T-cell (primary cell): ENCODE results near the gene TMEM247. TPM values are rescaled to one million over a fixed set of nuclear protein-coding genes. Genes with fewer than 3 reads are reported as not detected.

Source experiments
- ATAC-seq, 4 experiments: fragments of 200-7000 bp in 3 of 4; fragments of 150-1000 bp in 1 of 4; cut with Tn5 transposase; replicated peaks in 1 of 4; 1 replicate in 3 of 4; 2 replicates in 1 of 4; pipeline ENCODE4 v1.10.0; 2021; ENCODE audit warnings: moderate library complexity in 3 of 4, mild to moderate bottlenecking in 2 of 4, moderate number of reproducible peaks in 1 of 4
- CTCF ChIA-PET, 2 donors: fragments of 300-600 bp; sonication (Branson Sonifier 250); formaldehyde crosslinking; loops; one replicate each; lab custom pipeline; 2022; ENCODE audit warnings: antibody characterized with exemption in 2 of 2; lab: Charles Lee
- POLR2A ChIA-PET, 2 donors: fragments of 300-600 bp; sonication (Branson Sonifier 250); formaldehyde crosslinking; loops; one replicate each; lab custom pipeline; 2022; ENCODE audit warnings: antibody characterized with exemption in 2 of 2; lab: Charles Lee
- DNase-seq, 35 experiments: peaks; one replicate each; pipeline versions ENCODE4 v3.0.0 to v3.0.0-alpha.2; 2013 to 2023
- H3K27ac ChIP-seq: one replicate; pipeline ENCODE4 v1.5.1; 2013; ENCODE audit warnings: low read length
- H3K27me3 ChIP-seq, 2 experiments: replicated peaks in 1 of 2; 1 replicate in 1 of 2; 2 replicates in 1 of 2; pipeline versions ENCODE4 v1.6.1 to v1.7.0; 2013; ENCODE audit warnings: low read length in 1 of 2, mixed read lengths in 1 of 2; ENCODE audit not compliant: control insufficient read depth in 2 of 2, insufficient read depth in 2 of 2; ENCODE audit errors: extremely low read depth in 1 of 2
- H3K36me3 ChIP-seq, 2 donors: 1 replicate in 1 of 2; 2 replicates in 1 of 2; pipeline versions ENCODE4 v1.6.1 to v1.7.0; 2013; ENCODE audit warnings: low read length in 1 of 2; ENCODE audit not compliant: control insufficient read depth in 2 of 2, insufficient read depth in 1 of 2; ENCODE audit errors: extremely low read depth in 1 of 2
- H3K4me1 ChIP-seq, 2 experiments: 1 replicate in 1 of 2; 2 replicates in 1 of 2; pipeline versions ENCODE4 v1.6.1 to v1.7.0; 2013; ENCODE audit warnings: low read length in 2 of 2, mixed read lengths in 1 of 2; ENCODE audit not compliant: insufficient read depth in 2 of 2, control insufficient read depth in 1 of 2; ENCODE audit errors: extremely low read depth in 1 of 2
- H3K4me3 ChIP-seq, 2 donors: 1 replicate in 1 of 2; 2 replicates in 1 of 2; pipeline versions ENCODE4 v1.5.1 to v1.7.0; 2013; ENCODE audit warnings: mild to moderate bottlenecking in 2 of 2, low read length in 1 of 2, moderate library complexity in 1 of 2; ENCODE audit not compliant: control insufficient read depth in 1 of 2; ENCODE audit errors: extremely low read depth in 1 of 2
- H3K9me3 ChIP-seq: 2 replicates; pipeline ENCODE4 v1.7.0; 2013
- H3K27ac Mint-ChIP-seq, 2 donors: one replicate each; pipeline ENCODE4 v1.8.0; 2020 to 2021; ENCODE audit warnings: mild to moderate bottlenecking in 2 of 2, mixed read lengths in 2 of 2
- H3K27me3 Mint-ChIP-seq, 2 donors: one replicate each; pipeline ENCODE4 v1.8.0; 2021 to 2022; ENCODE audit warnings: mixed read lengths in 2 of 2
- H3K36me3 Mint-ChIP-seq: one replicate; pipeline ENCODE4 v1.8.0; 2021; ENCODE audit warnings: mixed read lengths
- H3K4me1 Mint-ChIP-seq, 3 donors: one replicate each; pipeline ENCODE4 v1.8.0; 2020 to 2022; ENCODE audit warnings: mixed read lengths in 3 of 3, mild to moderate bottlenecking in 1 of 3
- H3K4me3 Mint-ChIP-seq, 3 donors: one replicate each; pipeline ENCODE4 v1.8.0; 2020 to 2022; ENCODE audit warnings: mild to moderate bottlenecking in 3 of 3, mixed read lengths in 3 of 3, moderate library complexity in 3 of 3
- H3K9me3 Mint-ChIP-seq, 3 donors: one replicate each; pipeline ENCODE4 v1.8.0; 2020 to 2022; ENCODE audit warnings: mixed read lengths in 3 of 3
- WGBS: methylation state at CpG from one replicate; pipeline ENCODE4 v1.1.5; 2013; ENCODE audit warnings: missing lambda C conversion rate; ENCODE audit not compliant: insufficient coverage; 5-methylcytosine and 5-hydroxymethylcytosine counted together
- total RNA-seq, 35 experiments: library from RNA in 6 of 35; stranded (reverse) in 6 of 35; fragments of 120-200 nt in 1 of 35; gene quantifications; one replicate each; pipeline versions ENCODE4 v1.2.1 to v1.2.4 and lab custom pipeline; 2013 to 2026

The TMEM247 gene
- total RNA-seq, 5 donors from 2014 or later (not counting 1 experiment from before 2014, with no cell fraction given), result not detected

DNA sequence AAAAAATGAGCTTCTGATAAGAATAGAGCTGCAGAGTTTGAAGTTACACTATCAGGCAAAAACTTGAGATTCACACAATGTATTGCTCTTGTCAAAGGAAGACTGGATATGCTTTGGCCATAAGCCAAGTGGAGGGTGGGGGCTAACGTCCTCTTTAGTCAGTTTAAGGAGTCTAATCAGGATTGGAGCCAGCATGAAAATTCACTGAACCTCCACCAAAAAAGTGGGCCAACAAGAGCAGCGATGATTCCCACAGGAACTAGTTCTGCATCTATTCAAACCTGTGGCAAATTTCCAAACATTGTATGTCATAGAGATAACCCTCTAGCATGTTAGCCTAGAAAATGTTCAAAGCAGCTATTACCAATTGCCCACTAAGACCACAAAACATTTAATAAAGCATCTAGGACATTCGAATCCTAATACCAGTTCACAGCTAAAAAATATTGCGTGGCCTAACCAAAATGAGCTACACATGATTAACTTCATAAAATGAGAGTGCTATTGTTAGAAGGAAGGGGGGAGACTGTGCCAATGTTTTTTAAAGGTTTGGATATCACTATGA, 43.5 kb upstream of the TMEM247 start:
- no peak for ATAC-seq
- no peak overlapping the region for H3K4me3 ChIP-seq
- peaks cover 0 to 4% of the 10 kb centered on the region in 2 experiments for H3K27me3 ChIP-seq
- H3K36me3 ChIP-seq, result no peaks in the 10 kb centered on the region
- no peaks in the 10 kb centered on the region for H3K9me3 Mint-ChIP-seq
- no peak overlapping the region for H3K4me3 Mint-ChIP-seq
- peaks cover 30 to 33% of the 10 kb centered on the region in 2 experiments for H3K4me1 ChIP-seq
- DNase-seq, result no peak
- POLR2A ChIA-PET, result no interaction called here
- no peaks in the 10 kb centered on the region for H3K36me3 Mint-ChIP-seq
- WGBS, result 100% methylated on average over 1 of the region's 4 CpGs
- no peak overlapping the region for H3K27ac Mint-ChIP-seq
- CTCF ChIA-PET, result interaction anchor here in 1 of 2 donors (0.7 to 1.4 kb wide), 4 partner anchors 22 to 373 kb away, joined by 3 to 4 read pairs (median 4); no protein-coding TSS in a partner anchor
- H3K27me3 Mint-ChIP-seq, result peaks cover 0 to 3% of the 10 kb centered on the region in 2 donors
- H3K4me1 Mint-ChIP-seq, result peaks cover 65 to 76% (median 66%) of the 10 kb centered on the region in 3 donors
- no peaks in the 10 kb centered on the region for H3K9me3 ChIP-seq
- H3K27ac ChIP-seq, result no peak overlapping the region

GRCh38 chr2:46436800-46437199, 42.6 kb upstream of the TMEM247 start:
- CTCF ChIA-PET, result interaction anchor here in 1 of 2 donors (1.0 to 1.4 kb wide), 2 partner anchors 21 to 73 kb away, joined by 3 to 4 read pairs; no protein-coding TSS in a partner anchor
- DNase-seq, result no peak
- Mint-ChIP-seq H3K36me3 (no peaks in the 10 kb centered on the region), H3K4me3 (no peak overlapping the region), H3K9me3 (no peaks in the 10 kb centered on the region), H3K4me1 (peaks cover 57 to 69% (median 57%) of the 10 kb centered on the region in 3 donors), H3K27me3 (peaks cover 0 to 3% of the 10 kb centered on the region in 2 donors), H3K27ac (no peak overlapping the region)
- Histone ChIP-seq H3K4me3 (no peak overlapping the region), H3K27me3 (peaks cover 0 to 4% of the 10 kb centered on the region in 2 experiments), H3K27ac (no peak overlapping the region), H3K9me3 (no peaks in the 10 kb centered on the region), H3K4me1 (peaks cover 25 to 27% of the 10 kb centered on the region in 2 experiments), H3K36me3 (no peaks in the 10 kb centered on the region)
- no peak for ATAC-seq
- POLR2A ChIA-PET, result no interaction called here

GRCh38 chr2:46438102-46438501, 41.3 kb upstream of the TMEM247 start:
- CTCF ChIA-PET, result interaction anchor here in 1 of 2 donors (0.8 kb wide), 1 partner anchor 21 kb away, joined by 5 read pairs; no protein-coding TSS in a partner anchor
- DNase-seq (no peak), ATAC-seq (no peak)
- Histone ChIP-seq H3K27me3 (peaks cover 0 to 4% of the 10 kb centered on the region in 2 experiments), H3K9me3 (no peaks in the 10 kb centered on the region), H3K4me3 (no peak overlapping the region), H3K27ac (no peak overlapping the region), H3K4me1 (peaks cover 14 to 23% of the 10 kb centered on the region in 2 experiments), H3K36me3 (no peaks in the 10 kb centered on the region)
- Mint-ChIP-seq H3K36me3 (no peaks in the 10 kb centered on the region), H3K27ac (no peak overlapping the region), H3K4me1 (peaks cover 44 to 56% (median 48%) of the 10 kb centered on the region in 3 donors), H3K4me3 (no peak overlapping the region), H3K9me3 (no peaks in the 10 kb centered on the region), H3K27me3 (peaks cover 0 to 3% of the 10 kb centered on the region in 2 donors)
- POLR2A ChIA-PET, result interaction anchor here in 1 of 2 donors (0.6 kb wide), 1 partner anchor 8 kb away, joined by 3 read pairs; no protein-coding TSS in a partner anchor
- no CpG with 5 or more reads among the region's 1 CpG for WGBS

DNA sequence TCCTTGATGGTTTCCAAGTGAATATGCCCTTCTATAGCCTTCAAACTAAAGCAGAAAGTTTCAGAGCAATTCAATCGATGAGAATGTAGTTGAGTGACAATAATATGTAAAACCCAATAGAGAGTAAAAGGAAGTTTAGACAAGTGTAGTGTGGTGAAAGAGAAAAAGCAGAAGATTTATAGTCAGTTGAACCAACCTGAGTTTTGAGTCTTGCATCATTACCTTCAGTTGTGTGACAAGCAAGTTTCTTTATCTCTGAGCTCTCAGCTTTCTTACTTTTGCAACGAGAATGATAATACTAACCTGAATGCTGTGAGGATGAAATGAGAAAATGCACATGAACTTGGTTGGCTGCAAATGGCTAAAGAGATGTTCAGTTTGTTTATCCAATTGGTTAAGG, 40.6 kb upstream of the TMEM247 start:
- ATAC-seq, result no peak
- no CpG with 5 or more reads among the region's 2 CpGs for WGBS

DNA sequence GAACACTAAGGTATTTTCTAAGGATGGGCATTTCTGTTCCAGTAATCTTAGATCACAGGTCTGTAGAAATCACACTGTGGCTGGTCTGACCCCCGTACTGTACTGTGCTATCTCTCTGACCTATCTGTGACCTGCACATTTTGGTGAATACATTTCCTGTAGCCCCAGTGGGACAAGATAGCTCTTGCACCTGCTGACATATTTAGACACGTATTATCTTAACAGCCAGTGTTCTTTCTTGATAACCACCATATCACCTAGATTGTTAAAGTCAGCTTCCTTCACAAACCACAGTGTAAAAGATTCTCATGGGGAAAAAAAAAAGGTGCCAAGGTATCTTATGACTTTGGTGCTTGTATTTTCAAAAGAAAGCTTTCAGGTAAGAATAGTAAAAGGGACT, 39.8 kb upstream of the TMEM247 start:
- peak; percentile 60 to 96 (median 83) for ATAC-seq
- DNase-seq, result peak in 27 of 35 experiments; percentile 6 to 69 (median 32)
- WGBS, result 0% methylated on average over 1 of the region's 2 CpGs
- Mint-ChIP-seq H3K27ac (peak overlapping the region; percentile 2 to 59), H3K9me3 (no peaks in the 10 kb centered on the region), H3K27me3 (peaks cover 0 to 3% of the 10 kb centered on the region in 2 donors), H3K4me1 (peaks cover 38 to 46% (median 38%) of the 10 kb centered on the region in 3 donors), H3K4me3 (peak overlapping the region; percentile 8 to 47 (median 9)), H3K36me3 (no peaks in the 10 kb centered on the region)
- ChIA-PET CTCF (interaction anchor here in 1 of 2 donors (0.5 to 1.0 kb wide), 6 partner anchors 9 to 378 kb away, joined by 3 to 7 read pairs (median 3); no protein-coding TSS in a partner anchor), POLR2A (interaction anchor here (0.6 kb wide), 2 partner anchors 9 to 137 kb away, joined by 3 read pairs; no protein-coding TSS in a partner anchor)
- Histone ChIP-seq H3K9me3 (no peaks in the 10 kb centered on the region), H3K4me3 (no peak overlapping the region), H3K4me1 (peaks cover 14 to 23% of the 10 kb centered on the region in 2 experiments), H3K36me3 (no peaks in the 10 kb centered on the region), H3K27ac (peak overlapping the region; percentile 42), H3K27me3 (peaks cover 0 to 2% of the 10 kb centered on the region in 2 experiments)

More for the DNA sequence above, 40.6 kb upstream of the TMEM247 start:
- Mint-ChIP-seq H3K27me3 (peaks cover 0 to 3% of the 10 kb centered on the region in 2 donors), H3K4me3 (no peak overlapping the region), H3K9me3 (no peaks in the 10 kb centered on the region), H3K4me1 (peaks cover 40 to 49% (median 45%) of the 10 kb centered on the region in 3 donors), H3K36me3 (no peaks in the 10 kb centered on the region), H3K27ac (peak overlapping the region in 1 of 2 donors; percentile 7)
- no peaks in the 10 kb centered on the region for H3K9me3 ChIP-seq
- no peak overlapping the region for H3K27ac ChIP-seq
- CTCF ChIA-PET, result interaction anchor here in 1 of 2 donors (0.8 kb wide), 1 partner anchor 21 kb away, joined by 5 read pairs; no protein-coding TSS in a partner anchor
- POLR2A ChIA-PET, result no interaction called here
- H3K27me3 ChIP-seq, result peaks cover 0 to 4% of the 10 kb centered on the region in 2 experiments
- no peak for DNase-seq
- H3K36me3 ChIP-seq, result no peaks in the 10 kb centered on the region
- peaks cover 14 to 23% of the 10 kb centered on the region in 2 experiments for H3K4me1 ChIP-seq
- no peak overlapping the region for H3K4me3 ChIP-seq

DNA sequence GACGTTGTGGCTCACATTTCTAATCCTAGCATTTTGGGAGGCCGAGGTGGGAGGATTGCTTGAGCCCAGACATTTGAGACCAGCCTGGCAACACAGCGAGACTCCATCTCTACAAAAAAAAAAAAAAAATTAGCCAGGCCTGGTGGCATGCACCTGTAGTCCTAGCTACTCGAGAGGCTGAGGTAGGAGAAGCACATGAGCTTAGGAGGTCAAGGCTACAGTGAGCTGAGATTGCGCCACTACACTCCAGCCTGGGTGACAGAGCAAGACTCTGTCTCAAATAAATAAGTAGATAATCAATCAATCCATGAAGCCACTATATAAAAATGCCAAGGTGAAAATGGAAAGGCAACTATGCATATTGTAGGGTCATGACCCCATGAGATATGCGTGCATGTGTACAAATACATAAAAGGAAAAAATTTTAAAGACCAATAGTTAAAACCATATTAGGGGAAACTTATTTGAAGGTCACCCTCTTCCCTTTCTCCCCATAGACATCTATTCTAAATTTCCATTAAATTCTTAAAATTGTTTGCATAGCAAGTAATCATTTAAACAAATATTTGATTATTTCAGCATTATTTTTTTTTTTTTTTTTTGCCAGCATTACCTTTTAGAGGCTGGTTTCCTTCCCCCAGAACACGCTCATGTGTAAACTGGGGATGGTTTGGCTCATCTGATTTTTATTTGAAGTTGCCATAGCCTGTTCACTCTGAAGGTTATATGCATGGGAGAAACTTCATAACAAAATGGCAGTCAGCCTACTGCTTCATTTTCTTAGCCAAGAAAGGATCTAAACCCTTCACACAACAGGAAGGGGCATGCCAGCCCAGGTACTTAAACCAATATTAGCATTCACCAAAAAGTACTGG, 37.3 kb upstream of the TMEM247 start:
- WGBS, result 100% methylated on average over 3 of the region's 7 CpGs
- DNase-seq (no peak), ATAC-seq (no peak)
- Mint-ChIP-seq H3K36me3 (peaks cover 4% of the 10 kb centered on the region), H3K27ac (no peak overlapping the region), H3K27me3 (peaks cover 0 to 2% of the 10 kb centered on the region in 2 donors), H3K9me3 (peaks cover 0 to 9% (median 7%) of the 10 kb centered on the region in 3 donors), H3K4me3 (no peak overlapping the region), H3K4me1 (peaks cover 30 to 37% (median 36%) of the 10 kb centered on the region in 3 donors)
- CTCF ChIA-PET, result interaction anchor here in 1 of 2 donors (0.6 to 1.0 kb wide), 2 partner anchors 14 to 368 kb away, joined by 4 to 5 read pairs; no protein-coding TSS in a partner anchor
- no peaks in the 10 kb centered on the region for H3K9me3 ChIP-seq
- POLR2A ChIA-PET, result no interaction called here
- H3K4me1 ChIP-seq, result peaks cover 14 to 19% of the 10 kb centered on the region in 2 experiments
- no peaks in the 10 kb centered on the region for H3K27me3 ChIP-seq
- no peak overlapping the region for H3K4me3 ChIP-seq
- H3K27ac ChIP-seq, result no peak overlapping the region
- H3K36me3 ChIP-seq, result no peaks in the 10 kb centered on the region
